Measurements from ENCODE around the gene SLC44A1.

The SLC44A1 gene

DNA sequence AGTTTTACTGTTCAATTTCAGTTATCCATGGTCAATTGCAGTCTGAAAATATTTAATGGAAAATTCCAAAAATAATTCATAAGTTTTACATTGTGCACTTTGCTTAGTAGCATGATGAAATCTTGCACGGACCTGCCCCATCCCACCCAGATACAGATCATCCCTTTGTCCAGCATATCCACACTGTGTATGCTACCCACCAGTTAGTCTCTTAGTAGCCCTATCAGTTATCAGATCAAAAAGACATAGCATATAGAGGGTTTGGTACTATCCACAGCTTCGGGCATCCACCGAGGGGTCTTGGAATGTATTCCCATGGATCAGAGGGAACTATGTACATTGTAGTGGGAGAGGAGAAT lies 97.7 kb downstream of the SLC44A1 start:
- DNase-seq, result no peak

DNA sequence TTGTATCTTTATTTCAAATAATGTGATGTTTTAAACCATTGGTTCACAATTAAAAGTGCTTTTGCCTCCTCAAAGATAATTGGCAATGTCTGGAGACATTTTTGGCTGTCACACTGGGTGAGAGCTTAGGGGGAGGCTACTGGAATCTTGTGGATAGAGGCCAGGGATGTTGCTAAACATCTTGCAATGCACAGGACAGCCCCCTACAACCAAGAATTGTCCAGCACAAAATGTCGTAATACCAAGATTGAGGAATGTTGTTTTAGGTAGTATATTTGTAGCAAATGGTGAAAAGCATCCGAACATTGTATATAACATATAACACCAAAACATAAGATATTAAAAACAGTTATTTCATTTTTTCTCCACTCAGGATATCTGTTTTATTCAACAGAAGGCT lies 99.8 kb downstream of the SLC44A1 start:
- DNase-seq, result no peak

DNA sequence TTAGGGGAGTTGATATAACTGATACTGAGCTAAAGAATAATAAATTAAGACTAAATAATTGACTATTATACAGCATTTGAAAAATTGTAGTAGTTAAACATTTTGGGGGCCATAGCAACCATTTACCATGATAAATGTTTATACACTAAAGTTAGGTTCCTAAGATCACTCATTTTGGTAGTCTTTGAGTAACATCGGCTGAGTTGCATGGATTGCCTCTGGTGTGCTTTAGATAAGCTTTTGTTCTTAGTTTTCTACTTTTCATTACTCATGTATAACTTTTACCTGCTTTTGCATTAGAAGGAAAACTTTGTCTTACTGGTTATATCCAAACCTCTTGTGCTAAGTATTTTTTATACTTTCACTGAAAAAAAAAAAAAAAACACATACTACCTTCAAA lies 101.2 kb downstream of the SLC44A1 start:
- DNase-seq, result no peak

DNA sequence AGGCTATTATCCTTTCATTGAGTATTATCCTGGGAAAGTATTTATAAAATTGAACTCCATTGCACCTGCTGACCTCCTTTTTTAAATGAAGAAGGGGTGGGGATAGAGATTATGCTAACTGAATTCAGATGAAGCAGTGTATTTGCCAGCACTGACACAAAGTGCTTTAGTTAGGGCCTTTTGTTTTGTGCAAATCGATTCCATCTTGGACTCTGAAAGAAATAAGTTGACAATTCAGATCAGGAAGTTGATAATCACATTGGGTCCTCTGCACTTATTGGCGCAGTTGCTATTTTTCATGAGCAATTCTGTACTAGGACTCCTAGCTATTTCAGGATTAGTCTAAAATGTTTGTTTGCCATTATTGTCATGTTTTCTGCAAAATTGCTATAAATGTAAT lies 101.8 kb downstream of the SLC44A1 start:
- peak in 1 of 2 experiments; percentile 56 for DNase-seq

DNA sequence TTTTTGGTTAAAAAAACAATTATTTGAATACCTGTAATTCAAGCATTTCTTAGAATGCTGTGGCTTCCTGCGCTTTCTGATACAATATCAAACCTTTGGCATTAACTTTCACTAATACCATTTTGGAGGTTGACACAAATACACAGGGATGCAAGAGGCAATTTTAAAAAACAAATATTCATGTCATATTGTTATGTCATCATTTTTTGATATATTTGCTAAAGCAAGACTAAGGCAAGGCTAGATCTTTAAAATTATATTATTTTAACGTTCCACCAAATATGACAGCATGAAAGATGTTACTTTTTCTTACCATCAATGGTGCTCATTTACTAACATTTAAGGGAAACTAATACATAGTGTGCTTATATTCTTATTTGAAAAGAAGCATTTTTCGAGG lies 110.0 kb downstream of the SLC44A1 start:
- no peak for DNase-seq

DNA sequence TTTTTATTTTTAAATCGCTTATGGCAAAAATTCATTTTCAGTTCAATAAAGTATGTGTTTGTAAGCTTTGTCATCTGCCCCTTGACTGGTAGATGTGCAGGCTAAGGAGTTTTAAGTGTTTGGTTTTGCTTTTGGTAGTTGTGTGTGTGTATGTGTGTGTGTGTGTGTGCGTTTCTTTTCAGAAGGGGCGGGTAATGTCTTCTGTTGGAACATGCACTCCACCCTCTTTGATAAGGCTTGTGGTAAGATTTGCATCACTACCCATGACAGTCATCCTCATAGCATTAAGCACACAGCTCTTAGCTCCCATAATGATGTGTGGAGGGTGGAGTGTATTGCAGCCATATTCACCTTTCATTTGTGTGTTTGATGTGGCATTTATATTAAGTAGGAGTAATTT lies 111.3 kb downstream of the SLC44A1 start:
- no peak for DNase-seq

DNA sequence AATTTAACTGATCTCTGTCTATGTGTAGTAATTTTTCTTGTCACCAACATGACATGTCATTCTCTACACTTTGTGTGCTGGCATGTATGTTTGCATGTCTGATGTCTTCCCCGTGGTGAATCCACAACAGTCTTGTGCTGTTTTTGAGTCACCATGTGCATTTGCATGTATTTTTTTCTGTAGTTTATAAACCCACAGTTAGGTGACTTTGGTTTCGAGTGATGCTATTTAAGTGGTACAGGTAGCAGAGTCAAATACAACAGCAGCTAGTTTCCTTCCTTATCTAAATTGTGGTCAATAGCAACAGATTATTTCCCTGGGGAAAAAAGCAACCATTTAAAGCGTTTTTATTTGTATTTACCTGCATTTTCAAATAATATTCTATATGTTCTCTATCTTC lies 113.5 kb downstream of the SLC44A1 start:
- no peak for DNase-seq

DNA sequence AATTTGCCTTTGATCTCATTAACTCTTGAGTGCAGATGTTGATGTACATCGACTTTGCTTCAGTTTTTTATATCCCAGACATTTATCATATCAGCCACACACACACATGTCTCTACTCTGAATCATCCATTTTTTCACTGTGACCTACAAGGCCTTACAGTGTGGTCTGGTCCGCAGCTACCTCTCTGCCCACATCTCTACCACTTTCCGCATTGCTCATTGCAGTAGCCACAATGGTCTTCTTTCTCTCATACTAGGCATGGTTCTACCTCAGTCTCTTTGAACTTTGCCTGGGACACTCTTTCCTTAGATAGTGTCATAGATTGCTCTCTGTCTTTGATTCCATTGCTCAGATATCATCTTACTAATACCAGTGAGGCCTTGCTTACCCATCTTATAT lies 115.4 kb downstream of the SLC44A1 start:
- DNase-seq, result no peak

DNA sequence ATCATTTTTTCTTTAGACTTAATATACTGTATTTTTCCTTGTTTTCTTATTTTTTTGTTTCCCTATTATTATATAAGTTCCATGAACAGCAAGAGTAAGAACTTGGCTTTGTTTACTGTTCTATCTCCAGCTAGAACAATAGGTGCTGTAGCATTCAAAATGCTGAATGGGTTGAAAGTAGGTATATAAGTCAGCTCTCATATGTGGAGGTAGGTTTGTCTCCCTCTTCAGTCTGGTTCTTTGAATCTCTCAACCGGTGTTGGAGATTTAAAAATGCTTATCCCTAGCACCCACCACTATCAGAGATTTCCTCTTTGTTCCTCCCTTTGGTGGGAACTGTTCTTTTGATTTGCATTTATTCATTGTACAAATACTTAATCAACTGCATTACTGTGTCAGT lies 115.9 kb downstream of the SLC44A1 start:
- DNase-seq, result no peak

DNA sequence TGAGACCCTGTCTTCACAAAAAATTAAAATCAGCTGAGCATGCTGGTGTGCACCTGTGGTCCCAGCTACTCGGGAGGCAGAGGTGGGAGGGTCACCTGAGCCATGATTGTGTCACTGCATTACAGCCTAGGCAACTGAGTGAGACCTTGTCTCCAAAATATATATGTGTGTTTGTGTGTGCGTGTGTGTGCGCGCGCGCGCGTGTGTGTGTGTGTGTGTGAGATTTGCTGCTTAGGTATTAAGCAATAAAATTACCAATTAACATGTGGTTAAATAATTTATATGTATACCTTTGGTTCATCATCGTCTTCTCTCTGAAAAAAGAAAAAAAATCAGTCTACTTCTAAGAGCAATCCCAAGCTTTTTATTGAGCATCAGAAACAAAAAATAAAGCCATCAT lies 117.4 kb downstream of the SLC44A1 start:
- no peak for DNase-seq

DNA sequence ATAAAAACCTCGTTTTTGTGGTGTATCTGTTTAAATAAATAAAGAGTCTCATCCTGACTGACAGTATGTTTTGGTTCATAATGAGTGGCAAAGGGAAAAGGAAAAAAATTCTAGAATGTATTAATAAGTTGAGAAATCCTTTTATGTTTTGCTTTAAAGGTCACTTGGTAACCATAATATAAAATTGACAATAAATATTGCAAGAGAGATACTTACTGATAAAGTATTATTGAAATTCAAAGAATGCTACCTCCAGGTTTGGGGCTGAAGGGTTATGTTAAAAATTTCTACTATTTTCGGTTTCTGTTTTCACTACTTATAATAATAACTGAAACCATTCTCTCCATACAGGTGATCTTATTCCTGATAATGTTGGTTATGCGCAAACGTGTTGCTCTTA lies 118.0 kb downstream of the SLC44A1 start:
- DNase-seq, result no peak

DNA sequence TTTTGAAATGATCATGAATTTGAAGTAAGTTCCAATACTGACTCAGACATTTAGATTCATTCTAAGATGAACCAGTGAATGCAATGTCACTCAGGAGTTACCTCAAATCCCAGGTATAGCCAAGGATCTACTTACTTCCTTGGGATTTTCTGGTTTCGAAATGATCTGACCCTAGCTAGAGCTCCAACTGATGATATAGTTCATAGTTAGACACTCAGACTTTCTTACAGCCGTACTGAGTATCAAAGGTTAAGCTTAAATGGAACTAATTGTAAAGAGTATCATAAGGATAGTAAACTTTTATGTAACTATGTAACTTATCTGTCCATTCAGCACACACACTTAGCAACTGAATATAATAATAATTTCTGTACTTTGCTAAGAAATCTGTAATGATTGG lies 119.4 kb downstream of the SLC44A1 start:
- no peak for DNase-seq

DNA sequence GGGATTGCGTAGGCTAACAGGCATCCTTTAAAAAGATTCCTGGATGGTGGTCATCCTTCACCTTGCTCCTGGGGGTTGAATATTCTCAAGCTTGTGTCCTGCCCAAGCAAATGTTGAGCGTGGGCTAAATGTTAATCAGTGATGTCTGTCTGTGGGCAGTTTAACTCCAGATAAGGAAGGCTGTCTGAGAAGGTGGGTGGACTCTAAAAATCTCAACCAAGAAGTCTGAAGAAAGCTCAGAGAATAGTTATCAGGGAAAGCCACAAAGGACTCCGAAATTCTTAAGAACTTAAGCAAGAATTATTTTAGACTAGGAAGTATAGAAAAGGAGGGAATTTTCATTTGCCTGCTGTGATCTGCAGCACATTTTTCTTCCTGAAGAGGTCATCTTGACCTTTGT lies 125.5 kb downstream of the SLC44A1 start:
- no peak for DNase-seq

DNA sequence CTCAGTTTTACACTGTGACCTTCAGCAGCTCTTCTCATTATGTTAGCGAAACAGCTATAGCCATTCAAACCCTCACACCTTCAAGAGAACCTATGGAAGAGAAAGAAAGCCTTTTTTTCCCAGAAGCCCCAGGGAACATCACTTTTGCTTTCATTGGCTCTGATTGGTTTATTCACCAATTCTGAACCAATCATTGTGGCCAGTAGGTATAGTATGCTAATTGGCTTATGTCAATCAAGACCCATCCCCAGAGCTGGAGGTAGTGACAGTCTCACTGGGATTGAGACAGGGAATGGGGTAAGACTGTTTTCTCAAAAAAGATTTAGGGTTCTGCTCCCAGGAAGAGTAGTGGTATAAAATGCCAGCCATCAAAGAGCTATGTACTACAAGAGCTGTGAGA lies 129.3 kb downstream of the SLC44A1 start:
- DNase-seq, result no peak

DNA sequence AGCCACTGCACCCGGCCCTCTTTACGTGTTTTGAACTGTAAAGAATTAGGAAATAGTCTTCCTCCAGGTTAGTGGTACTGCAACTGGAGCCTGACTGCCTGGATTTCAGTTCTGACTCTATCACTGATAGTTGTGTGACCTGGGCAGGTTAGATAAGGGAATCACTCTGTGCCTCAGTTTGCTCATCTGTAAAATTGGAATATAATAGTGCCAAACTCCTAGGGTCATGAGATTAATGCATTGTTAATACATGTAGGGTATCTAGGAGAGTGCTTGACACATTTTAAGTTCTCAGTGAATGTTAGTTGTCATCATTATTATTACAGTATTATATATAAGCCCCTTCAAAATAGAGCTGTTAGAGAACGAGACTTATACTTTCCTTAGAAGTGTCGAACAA lies 130.9 kb downstream of the SLC44A1 start:
- no peak for DNase-seq

DNA sequence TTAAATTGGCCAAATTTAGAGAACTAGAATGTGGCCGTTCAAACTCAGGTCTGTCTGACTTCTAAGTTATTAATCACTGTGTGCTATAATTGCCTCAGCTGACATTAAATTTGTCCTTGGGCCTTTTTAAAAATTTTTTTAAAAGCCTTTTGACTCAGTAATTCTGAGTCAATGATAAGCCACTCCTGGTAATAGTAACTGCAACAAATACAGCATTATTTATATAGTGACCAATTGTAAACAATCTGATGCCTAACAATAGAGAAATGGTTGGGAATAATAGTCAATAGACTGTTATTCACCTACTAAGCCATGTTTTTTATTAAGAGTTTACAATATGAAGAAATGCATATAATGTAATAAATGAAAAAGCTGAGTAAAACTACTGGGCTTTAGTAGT lies 132.4 kb downstream of the SLC44A1 start:
- no peak for DNase-seq

DNA sequence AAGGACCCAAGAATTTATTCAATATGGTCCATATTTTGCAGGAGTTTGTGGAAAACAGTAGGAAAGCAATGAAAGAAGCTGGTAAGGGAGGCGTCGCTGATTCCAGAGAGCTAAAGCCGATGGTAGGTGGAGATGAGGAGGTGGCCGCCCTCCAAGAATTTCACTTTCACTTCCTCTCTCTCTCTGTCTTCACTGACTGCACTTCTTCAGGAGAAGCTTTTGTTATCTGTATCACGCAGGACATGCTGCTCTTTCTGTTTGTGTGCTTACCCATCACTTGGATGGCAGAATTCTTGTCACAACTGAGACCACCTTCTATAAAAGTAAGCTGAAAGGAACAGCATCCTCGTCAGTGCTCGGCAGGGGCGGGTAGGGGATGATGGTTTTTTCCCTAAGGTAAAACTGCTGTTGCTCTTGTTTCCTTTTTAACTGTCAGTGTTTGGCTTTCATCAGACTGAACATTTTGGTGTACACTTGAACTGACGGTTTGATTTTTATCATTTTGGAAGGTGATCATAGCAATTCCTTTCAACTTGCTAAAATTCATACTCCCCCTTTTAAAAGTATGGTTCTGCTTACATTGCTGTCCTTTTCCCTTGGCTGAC lies 141.0 kb downstream of the SLC44A1 start:
- no peak for DNase-seq

DNA sequence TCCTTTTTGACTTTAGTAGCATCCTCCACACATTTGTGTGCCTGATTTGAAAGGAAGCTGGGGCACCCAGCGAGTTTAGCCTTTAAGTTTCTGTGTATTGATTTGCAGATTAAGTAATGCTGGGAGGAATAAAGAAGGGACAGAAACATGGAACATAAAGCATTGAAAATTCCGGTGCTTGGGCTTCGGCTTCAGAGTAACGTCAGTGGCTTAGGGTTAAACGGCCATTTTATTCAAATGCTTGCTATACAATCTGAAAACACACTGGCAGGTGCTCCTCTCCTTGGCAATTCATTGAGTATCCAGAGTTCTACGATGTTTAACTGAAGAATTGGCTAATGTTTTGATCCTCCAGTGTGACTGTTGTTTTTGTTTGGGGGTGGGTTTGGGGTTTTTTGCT lies 145.3 kb downstream of the SLC44A1 start:
- no peak for DNase-seq

DNA sequence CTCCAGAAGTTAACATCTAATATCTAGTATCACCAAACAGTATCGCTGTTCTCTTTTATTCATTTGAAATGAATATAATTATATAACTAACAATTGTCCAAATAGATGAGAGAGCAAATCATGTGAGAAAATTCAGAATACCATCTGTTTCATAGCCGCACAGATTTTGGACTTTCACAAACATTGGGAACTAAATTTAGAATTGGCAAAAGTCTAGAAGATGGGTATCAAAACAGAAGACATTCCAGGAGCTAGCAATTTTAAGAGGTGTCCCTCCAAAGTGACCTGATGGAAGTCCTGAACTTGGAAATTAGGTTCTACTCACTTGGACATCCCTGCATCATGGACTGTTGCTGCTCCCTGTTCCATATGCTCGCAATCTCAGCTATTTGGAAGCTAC lies 146.4 kb downstream of the SLC44A1 start:
- DNase-seq, result no peak

DNA sequence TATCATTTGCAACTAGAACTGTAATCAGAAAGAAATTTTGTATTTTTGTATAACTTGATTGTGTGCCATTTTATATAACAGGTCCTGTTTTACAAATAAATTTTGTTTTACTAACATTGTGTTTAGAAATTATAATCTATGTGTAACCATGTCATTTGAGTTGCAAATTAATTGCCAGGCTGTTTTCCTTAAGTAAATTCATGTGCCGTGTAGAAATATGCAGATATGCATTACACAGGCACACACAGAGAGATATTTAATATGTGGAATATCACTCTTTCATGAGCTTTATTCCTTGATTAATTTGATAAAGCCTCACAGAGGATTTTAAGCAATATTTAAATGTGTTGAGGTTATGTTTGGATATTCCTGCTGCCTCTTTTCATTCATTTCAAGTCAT lies 146.8 kb downstream of the SLC44A1 start:
- no peak for DNase-seq

DNA sequence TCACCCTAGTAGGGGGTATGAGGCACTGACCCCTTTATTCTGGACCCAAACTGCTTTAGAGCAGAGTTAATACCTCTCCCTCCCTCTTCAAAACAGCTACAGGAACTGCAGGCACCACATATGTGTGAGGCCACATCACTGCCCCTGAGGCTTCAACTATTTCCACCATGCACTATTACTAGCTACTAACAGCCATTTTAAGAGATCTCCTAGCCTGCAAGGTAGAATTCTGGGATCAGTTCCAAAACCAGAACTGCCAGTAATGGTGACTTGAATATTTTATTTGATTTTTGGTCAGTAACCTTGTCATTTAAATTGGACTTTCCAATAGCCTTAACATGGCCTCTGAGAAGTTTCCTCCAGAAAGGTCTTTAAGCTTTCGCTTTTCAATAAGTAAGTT lies 148.1 kb downstream of the SLC44A1 start:
- no peak for DNase-seq

DNA sequence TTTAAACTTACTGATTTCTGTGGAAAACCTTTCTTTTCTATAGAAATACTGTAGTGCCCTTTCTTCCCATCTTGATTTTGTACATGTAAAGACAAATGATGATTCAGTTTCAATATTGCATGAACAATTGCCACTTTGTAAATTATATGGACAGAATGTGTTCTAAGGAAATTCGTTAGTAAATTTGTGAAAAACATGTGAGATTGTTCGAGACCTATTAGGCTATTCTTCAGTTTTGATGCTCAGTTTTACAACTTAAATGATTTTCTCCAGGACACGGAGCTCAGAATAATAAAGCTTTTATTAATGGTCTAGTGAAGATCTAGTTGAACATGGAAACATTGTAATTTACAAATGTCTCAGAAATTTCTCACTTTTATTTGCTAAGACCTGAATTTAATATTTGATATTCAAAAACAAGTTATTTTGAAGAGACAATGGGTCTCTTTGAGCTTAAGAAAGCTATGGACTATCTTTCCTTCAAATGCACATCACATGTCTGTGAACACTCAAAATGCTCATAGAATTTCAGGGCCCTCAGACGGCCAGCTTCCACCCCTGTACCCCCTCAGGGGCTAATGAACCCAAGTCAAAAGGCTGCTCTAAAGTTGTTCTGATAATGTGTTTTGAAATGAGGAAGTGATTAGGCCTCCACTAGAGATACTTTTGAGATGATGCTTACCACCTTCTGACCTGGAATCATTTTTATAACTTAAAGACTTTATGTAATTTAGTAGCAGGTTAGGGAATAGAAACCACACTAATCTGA lies 149.3 kb downstream of the SLC44A1 start:
- no peak for DNase-seq

DNA sequence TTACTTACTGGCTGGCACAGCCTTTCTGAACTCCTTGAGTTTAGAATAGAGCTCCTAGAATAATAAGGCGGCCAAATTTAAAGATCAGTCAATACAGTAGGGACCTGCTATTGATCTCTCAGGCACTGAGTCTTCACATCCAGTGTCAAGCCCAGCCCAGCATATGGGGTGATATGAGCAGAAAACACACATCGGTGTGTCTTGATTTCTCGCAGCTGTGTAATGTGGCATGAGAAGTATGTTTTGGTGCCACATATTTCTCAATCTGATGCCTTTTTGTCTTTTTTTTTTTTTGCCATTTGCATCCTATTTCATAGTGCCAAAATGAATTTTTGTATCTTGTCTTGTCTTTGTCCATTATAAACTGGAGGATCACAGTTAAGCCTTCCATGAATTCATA lies 152.0 kb downstream of the SLC44A1 start:
- DNase-seq, result no peak

DNA sequence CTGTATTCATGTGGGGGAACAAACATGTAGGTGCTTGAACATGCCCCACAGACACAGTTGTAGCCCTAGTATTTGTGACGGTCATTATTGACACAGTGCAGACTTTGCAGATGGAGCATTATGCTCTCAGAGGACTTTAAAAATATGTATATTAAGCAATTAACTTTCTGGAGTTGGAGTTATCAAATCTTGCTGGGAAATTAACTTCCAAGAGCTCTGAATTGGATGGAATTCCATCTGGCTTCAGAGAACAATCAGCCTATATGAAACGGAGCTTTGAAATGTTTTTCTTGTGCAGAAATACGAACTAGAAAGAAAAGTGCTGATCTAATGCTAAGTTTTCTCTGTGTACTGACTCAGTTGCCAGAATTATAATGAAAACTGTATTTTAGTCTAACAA lies 152.4 kb downstream of the SLC44A1 start:
- DNase-seq, result no peak

DNA sequence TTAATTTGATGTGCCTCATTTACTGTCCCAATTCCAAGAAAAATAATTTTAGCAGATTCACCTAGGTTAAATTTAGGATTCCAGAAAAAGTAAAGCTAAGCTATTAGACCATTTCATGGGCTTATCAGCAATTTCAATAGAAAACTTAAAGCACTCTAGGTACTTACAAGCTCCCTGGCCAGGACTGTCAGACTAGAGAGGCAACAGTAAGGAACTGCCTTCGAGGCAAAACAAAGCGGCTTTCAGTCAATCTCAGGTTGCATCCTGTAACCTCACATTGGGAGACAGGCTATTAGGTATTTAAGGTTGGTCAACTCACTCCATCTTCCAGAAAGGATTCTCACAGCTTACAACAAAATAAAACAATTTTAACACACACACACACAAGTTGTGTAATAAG lies 154.7 kb downstream of the SLC44A1 start:
- no peak for DNase-seq

All from NCI-H524 (cell line).